ENCODE data around the gene TENM4.

Gene TENM4

DNA sequence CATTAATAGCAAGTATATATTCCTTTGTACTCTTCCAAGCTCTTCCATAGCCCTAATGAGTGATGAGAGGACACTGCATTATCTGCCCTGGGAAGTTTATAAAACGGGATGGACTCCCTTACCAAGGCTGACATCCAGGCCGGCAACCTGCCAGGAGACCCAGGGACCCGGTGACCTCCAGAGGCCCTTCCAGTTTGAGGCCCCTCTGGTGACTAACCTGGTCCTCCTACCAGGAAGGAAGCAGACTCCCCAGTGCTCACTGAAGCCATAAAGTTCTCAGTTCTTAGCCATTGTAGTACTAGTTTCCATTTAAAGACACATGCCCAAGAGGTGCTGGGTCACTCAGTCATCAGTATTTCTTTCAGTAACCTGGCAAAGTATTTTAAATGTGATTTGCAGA, 345.4 kb downstream of the TENM4 start:
- TF ChIP-seq, protein P1, sequence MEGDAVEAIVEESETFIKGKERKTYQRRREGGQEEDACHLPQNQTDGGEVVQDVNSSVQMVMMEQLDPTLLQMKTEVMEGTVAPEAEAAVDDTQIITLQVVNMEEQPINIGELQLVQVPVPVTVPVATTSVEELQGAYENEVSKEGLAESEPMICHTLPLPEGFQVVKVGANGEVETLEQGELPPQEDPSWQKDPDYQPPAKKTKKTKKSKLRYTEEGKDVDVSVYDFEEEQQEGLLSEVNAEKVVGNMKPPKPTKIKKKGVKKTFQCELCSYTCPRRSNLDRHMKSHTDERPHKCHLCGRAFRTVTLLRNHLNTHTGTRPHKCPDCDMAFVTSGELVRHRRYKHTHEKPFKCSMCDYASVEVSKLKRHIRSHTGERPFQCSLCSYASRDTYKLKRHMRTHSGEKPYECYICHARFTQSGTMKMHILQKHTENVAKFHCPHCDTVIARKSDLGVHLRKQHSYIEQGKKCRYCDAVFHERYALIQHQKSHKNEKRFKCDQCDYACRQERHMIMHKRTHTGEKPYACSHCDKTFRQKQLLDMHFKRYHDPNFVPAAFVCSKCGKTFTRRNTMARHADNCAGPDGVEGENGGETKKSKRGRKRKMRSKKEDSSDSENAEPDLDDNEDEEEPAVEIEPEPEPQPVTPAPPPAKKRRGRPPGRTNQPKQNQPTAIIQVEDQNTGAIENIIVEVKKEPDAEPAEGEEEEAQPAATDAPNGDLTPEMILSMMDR (IDR thresholded peaks at IDR 0.05; ENCODE audit: control insufficient read depth, insufficient read depth, low read depth, low read length, missing control alignments) = no peak
- DNase-seq (ENCODE audit: low read depth) = no peak
- no peak overlapping the region for H3K4me3 ChIP-seq (ENCODE audit: control insufficient read depth, low read depth, low read length)

DNA sequence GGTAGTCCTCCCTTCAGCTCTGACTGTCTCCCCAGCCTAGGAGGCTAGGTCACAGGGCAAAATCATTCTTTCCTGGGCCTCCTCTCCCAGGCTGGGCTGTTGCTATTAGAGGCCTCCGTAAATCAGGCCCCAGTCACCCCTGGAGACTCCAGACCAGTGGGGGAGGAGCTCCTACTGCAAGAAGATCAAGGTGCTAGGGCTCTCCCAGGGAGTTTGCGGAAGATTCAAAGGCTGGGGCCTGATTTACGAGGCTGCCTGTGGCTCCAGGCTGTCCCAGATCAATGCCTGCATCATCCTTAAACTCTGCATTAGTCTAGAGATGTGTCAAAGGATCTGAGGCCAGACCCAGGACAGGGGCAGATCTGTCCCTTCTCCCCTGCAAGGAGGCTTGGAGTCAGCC, 346.2 kb downstream of the TENM4 start:
- H3K4me3 ChIP-seq (ENCODE audit: control insufficient read depth, low read depth, low read length) = no peak overlapping the region
- TF ChIP-seq, protein P1 (IDR thresholded peaks at IDR 0.05; ENCODE audit: control insufficient read depth, insufficient read depth, low read depth, low read length, missing control alignments) = no peak
- DNase-seq (ENCODE audit: low read depth) = no peak

DNA sequence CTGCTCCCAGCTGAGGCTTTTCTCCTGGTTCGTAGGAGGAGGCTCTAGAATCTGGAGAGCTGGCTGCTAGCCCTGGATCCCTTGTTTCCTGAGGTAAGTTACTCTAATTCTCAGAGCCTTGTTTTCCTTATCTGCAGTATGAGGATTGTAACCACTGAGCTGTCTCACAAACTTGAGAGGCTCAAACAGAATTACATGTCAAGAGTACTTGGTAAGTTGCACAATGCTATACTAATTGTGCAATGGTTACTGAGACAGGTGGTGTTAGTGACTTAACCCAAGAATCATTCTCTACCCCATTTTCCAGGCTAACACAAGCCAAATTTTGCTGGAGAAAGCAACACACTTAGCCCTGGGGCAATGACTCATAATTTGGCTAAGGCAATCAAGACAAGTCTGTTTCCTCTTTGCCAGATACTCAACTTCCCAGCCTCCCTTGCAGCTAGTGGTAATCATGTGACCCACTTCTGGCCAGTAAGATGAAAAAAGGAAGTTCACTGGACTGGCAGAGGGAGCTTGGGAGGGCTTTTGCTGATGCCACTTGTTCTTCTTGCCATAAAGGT, 348.0 kb downstream of the TENM4 start:
- peak; percentile 99 for DNase-seq (ENCODE audit: low read depth)
- H3K4me3 ChIP-seq (ENCODE audit: control insufficient read depth, low read depth, low read length) = no peak overlapping the region
- TF ChIP-seq, protein P1 (IDR thresholded peaks at IDR 0.05; ENCODE audit: control insufficient read depth, insufficient read depth, low read depth, low read length, missing control alignments) = no peak

DNA sequence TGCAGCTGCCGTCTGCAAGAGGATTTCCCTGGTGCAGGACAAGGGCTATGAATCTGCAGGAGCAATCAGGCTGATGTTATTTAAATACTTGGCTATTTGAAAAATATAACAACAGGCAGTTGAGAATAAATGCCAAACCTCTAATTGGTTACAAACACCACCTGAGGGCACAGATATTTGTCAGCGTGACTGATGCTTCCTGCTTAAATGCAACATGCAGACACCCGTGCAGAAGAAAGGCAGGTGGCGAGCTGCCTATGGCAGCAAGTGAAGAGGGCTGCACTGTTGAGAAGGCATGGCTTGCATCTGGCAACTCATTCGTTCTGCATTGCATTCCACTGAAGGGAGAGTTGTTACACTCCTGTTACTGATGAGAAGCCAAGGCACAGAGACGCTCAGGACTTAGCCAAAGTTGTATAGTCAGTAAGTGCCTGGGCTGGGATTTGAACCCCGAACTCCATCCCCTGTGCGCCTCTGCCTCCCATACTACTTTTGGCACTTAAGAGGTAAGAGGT, 350.6 kb downstream of the TENM4 start:
- DNase-seq (ENCODE audit: low read depth) = no peak
- no peak overlapping the region for H3K4me3 ChIP-seq (ENCODE audit: control insufficient read depth, low read depth, low read length)
- TF ChIP-seq, protein P1 (IDR thresholded peaks at IDR 0.05; ENCODE audit: control insufficient read depth, insufficient read depth, low read depth, low read length, missing control alignments) = no peak

DNA sequence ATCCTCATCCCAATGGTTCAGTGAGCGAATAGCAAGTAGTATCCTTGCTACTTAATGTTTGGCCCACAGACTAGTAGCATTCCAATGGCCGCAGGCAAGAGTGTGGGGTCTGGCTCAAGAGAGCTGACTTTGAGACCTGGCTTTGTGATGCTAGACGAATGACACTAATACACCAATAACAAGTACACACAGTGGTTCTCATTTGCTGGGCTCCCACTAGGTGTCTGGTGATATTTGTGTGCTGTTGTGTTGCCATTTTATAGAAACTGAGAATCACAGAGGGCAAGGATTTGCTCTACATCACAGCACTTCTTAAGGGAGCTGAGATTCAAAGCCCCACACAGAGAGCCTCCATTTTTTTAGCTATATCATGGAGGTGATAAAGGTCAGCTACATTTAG, 351.2 kb downstream of the TENM4 start:
- DNase-seq (ENCODE audit: low read depth) = no peak
- no peak overlapping the region for H3K4me3 ChIP-seq (ENCODE audit: control insufficient read depth, low read depth, low read length)
- TF ChIP-seq, protein P1 (IDR thresholded peaks at IDR 0.05; ENCODE audit: control insufficient read depth, insufficient read depth, low read depth, low read length, missing control alignments) = no peak

DNA sequence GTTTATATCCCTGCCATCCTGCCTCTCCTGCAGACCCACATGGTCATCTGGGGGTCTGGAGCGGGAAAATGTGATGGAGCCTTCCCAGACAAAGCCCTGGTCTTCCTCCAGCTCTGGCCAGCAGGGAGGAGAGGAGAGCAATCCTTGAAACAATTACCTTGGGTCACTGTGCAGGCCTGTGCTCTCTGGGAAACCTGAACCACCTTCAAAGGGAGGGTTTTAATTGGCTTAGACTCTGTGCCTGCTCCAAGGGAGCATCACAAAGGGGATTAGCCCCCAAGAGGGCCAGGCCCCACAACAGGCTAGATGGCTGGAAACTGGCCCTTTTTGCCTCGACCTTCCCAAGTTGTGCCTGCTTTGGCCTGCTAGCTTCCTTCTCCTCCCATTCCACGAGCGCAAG, 351.9 kb downstream of the TENM4 start:
- no peak for DNase-seq (ENCODE audit: low read depth)

More for the DNA sequence above, 351.9 kb downstream of the TENM4 start:
- no peak overlapping the region for H3K4me3 ChIP-seq (ENCODE audit: control insufficient read depth, low read depth, low read length)
- TF ChIP-seq, protein P1 (IDR thresholded peaks at IDR 0.05; ENCODE audit: control insufficient read depth, insufficient read depth, low read depth, low read length, missing control alignments) = no peak
